Measurements from ENCODE around the gene CIT.

CIT gene

DNA sequence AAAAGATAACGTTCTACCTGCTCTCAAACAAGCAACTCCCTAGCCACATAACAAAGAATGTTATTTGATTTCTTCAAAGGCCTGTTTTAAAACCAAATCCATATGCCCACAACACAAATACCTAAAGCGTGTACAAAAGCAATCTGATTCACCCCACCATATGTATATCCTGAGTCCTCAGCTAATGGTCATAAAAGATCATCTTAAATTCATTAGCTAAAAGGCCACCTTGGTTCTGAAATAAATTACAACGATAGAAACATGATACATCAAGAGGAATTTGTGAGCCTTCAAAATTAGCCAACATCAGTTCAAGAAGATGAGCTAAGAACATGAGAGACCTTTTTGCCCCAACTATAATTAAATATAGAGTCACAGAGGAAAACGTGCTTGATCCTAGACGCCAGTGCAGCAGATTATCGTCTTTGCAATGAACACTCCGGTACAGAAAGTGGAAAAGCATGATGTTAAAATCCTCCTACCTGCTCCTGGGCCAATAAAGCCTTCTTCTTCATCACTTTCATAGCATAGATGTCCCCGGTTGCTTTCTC lies 20.0 kb downstream of the CIT start:
- no peak for DNase-seq

DNA sequence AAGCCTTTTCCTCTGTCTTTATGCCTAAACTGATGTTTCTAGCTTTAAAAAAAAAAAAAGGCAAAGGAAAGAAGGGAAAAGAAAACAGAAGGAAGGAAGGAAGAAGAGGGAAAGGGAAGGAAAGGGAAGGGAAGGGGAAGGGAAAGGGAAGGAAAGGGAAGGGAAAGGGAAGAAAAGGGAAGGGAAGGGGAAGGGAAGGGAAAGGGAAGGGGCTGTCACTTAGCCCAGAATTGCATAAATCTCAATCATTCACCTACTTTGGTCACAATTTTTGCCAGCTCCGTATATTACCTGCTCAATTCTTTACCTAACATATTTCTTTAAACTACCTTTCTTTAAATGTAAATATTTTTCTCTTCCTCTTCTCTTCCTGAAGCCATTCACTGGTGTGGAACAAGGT lies 26.8 kb downstream of the CIT start:
- DNase-seq: no peak

GRCh38 chr12:119843100-119843499 lies 34.0 kb downstream of the CIT start:
- no peak for DNase-seq

DNA sequence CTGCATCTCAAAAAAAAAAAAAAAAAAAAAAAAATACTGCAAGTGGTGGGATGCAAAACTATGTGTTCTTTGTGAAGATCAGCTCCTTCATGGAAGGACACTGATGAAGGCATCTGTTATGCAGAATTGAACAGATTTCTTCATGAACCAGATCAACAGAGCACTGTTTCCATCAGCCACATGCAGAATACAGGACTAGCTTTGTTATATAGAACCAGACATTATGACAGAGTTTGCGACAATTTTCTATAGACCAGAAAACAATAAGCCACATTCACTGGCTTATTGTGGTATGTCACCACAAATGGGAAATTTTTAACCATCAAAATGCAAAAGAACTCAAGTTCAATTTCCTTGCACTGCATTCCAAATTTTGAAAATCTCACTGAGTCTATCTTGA lies 34.7 kb downstream of the CIT start:
- no peak for DNase-seq

- DNase-seq: no peak
Observed at GRCh38 chr12:119841433-119842210, 35.5 kb downstream of the CIT start.

DNA sequence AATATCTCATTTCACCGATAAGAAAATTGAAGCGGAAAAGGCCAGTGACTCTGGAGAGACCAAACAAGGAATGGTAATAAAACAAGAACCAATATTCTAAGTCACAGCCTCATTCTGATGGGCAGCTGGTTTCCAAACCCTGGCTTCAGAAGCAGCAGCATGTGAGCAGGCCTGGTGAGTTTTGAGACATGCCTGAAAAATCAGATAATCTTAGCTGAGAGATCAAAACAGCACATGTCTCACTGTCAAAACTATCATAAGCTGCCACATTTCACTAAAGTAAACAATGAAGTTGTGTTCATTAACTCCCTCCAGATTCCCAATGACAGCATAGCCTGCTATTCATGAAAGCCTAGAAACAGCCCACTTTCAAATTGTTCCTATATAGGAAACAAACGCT lies 36.5 kb downstream of the CIT start:
- DNase-seq: no peak

- DNase-seq: no peak
Observed at GRCh38 chr12:119840168-119840567, 37.0 kb downstream of the CIT start.

GRCh38 chr12:119838826-119839600 lies 38.1 kb downstream of the CIT start:
- no peak for DNase-seq

- DNase-seq: no peak
Observed at GRCh38 chr12:119836781-119837180, 40.3 kb downstream of the CIT start.

DNA sequence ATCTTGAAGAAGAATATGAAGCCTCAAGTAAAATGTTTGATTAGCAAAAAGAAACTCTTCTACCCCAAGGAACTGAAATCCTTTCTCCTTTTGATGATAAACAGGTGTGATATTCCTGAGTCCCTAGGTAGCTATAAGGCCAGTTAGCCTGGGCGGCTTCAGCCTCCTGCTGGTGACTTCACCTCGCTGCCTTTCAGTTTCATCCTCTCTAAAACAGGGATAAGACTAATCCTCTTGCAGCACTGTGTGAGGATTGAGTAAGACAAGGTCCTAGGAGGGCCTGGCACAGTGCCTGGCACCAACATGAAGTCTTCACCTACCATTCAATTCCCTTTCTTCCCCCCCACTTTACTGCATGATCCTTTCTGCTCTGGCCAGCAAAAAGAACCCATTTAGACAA lies 42.1 kb downstream of the CIT start:
- no peak for DNase-seq

DNA sequence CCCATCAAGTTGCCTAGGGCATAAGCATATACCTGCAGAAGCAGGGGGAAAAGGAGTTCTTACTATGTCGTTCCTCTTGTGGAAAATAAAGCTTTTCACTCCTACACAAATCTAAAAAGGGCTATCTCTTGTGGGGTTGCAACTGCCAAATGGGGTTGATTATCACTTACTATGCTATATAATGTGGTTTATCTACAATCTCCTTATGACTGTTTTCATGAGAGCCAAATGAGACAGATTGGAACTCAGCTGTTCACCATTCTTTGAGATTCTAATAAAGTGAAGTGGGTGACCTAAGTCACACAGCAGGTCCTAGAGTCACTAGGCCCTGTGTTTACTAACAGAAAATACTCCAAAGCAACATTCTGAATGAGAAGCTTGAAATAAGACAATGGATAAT lies 47.7 kb downstream of the CIT start:
- no peak for DNase-seq

- DNase-seq: no peak
Observed at GRCh38 chr12:119828300-119828699, 48.8 kb downstream of the CIT start.

DNA sequence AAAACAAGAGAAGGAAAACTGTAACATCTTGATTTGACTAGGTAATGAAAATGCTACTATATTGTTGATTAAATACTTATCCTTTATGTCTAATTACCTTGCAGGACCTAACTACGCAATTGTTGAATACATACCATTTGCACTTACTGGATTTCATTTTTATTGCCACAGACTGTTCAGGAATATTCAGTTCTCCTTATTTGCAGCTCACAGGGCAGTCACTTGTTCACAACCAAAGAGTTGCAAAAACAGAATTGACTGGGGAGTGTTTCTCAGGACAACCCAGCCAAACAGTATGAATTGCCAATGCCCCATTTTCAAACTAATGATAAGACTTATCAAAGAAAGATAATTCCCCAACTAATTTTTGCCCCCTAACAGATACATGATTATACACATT lies 49.4 kb downstream of the CIT start:
- no peak for DNase-seq

DNA sequence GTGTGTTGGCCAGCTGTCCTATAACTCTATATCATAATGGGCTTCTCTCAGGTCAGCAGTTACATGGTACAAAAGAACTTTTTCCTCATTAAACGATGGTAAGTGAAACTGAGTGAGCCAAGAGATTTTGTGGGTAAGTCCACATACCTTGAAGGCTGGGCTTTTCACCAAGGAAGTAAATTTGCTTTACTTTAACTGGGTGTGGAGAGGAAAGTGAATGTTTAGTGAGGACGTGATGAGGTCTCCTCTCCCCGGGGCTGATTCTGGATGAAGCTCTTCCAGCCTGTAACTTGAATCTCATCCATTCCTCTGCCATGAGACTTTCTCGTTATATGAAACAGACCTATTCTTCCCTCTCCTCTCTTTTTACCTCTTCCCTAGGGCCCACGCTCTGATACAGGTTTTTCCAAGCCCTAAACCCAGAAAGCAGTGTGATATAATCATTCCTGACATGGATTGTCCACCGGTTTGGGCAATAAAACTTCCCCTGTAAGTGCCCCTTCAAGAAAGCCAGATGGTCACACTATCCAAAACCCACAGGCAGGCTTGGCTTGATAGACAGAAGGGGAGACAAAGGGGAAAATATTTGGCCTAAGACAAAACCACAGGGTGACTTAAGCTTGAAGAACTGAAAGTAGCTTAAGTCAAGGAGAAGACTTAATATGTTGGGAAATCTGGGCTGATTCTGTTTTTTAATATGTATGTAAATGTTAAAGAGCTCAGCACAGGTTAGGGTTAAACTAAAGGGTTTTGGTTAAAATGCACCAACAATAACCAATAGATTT lies 50.3 kb downstream of the CIT start:
- DNase-seq: no peak

DNA sequence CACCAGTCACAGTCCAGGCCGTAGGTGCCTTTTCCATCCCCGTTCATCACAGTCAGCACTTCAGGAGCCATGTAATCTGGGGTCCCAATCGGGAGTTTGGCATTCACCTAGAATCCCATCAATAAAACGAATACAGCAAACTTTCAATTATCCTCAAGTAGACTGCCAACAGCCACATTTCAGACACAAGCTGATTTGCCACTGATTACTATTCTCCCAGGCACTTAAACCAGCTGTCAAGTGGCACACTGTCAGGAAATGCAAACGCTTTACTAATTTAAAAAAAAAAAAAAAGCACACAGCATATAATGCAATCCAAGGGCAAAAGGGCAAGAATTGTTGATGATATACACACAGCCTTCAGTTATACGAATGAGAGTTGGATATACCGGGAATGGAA lies 51.9 kb downstream of the CIT start:
- DNase-seq: no peak

DNA sequence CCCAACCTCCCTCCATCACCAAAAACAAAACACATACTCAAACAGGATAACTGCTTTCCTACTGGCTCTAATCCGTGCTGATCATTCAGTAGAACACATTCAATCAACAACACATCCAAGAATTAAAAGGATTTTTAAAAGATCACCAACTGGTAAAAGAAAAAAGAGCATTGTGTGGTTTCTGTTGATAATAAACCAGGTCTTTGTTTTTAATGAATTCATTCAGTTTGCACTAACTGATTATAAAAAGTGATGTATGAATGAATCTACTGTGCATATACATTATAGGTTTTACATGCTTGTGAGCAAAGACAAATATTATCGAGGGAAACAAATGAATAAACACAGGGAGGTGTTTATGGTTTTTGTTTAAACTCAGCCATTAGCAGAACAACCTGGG lies 55.1 kb downstream of the CIT start:
- no peak for DNase-seq

DNA sequence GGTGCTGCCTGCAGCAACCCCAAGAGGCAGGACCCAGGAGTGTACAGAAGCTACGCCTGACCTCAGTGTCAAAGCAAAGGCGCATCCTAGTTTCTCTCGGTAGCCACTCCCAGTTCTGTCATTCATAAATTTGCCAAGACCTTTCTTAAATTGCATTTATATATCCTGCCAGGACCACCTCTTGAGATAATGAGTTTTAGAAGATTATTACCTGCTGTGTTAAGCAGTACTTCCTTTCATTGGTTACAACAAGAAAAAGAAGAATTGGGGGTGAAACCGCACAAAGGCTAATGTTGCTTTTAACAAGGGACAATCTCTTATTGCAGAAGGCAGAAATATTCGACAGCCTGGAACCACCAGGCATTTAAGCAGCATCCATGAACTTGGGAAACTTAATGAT lies 57.8 kb downstream of the CIT start:
- DNase-seq: no peak

- DNase-seq: no peak
Observed at GRCh38 chr12:119817546-119818343, 59.4 kb downstream of the CIT start.

- no peak for DNase-seq
Observed at GRCh38 chr12:119809023-119809422, 68.1 kb downstream of the CIT start.

DNA sequence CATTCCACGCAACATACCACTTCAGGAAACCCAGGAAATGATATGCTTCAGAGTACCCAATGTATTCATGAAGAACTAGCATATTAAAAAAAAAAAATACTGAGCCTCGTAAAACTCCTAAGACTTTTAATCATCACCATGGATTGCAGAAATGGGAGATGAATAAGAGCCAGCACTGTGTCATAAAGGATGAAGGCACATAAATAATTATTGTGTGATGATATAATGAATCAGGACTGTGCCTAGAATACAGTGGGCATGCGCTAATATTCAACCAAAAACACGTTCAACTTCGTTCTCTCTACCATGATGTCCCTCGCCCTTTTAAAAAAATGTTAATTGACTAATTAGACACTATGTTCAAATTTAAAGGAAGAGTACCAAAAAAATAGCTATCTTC lies 68.7 kb downstream of the CIT start:
- no peak for DNase-seq

GRCh38 chr12:119807380-119807779 lies 69.7 kb downstream of the CIT start:
- DNase-seq: no peak

DNA sequence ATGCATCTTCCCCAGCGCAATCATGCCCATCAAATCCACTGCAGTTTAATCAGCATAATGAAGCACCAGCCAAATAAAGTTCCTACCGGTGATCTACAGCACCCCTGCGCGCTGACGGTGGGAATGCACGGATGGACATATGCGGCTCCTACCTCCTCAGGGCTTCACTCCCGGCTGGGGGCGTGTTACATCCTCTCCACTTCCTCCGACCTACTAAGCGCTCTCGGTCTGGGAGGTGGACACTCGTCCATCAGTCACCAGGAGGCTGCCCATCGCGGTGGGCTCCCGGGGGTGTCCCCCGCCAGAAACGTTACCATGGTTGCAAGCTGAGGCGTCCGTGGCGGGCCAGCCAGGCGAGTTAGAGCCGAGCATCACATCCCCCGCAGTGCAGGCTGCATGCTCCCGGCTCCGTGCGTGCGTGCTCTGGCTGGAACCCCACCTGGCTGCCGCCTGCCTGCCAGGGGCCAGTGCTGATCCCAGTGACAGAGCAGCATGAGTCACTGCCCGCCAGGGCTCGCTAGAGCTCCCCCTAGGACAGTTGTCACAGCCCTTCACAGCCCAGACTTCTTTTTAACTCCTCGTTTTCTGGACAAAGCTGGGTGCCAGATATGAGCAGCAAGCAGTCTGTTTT lies 73.0 kb downstream of the CIT start:
- DNase-seq: no peak
